Neural crest cell (in vitro differentiated cells): ENCODE results near the gene SLC9B2. TPM values are rescaled to one million over a fixed set of nuclear protein-coding genes. Genes with fewer than 3 reads are reported as not detected.

Experiments used
- total RNA-seq: library from RNA; stranded (reverse); gene quantifications from 2 replicates; pipeline ENCODE4 v1.2.1, GENCODE V29; 2021

SLC9B2 gene
- total RNA-seq, 1 donor from 2014 or later, result 21.6 TPM

Other genes starting within 250 kb of the SLC9B2 start
- gene UBE2D3, start 249.2 kb downstream of the SLC9B2 start, total RNA-seq, result 312 and 330 TPM in 2 replicates
- gene CISD2, start 207.8 kb downstream of the SLC9B2 start, total RNA-seq, result 42.8 and 43.2 TPM in 2 replicates
- 1.7 and 2.0 TPM in 2 replicates for gene SLC9B1, start 57.1 kb downstream of the SLC9B2 start, total RNA-seq
- 70.7 and 72.3 TPM in 2 replicates for gene BDH2, start 23.1 kb upstream of the SLC9B2 start, total RNA-seq
- gene CENPE, start 121.6 kb upstream of the SLC9B2 start, total RNA-seq, result 59.7 and 70.0 TPM in 2 replicates